ENCODE results near the gene FAM83D. TPM values are rescaled to one million over a fixed set of nuclear protein-coding genes. Genes with fewer than 3 reads are reported as not detected.

FAM83D gene
- polyA plus RNA-seq, 4 donors: 13.2 to 15.2 (median 13.7) TPM

- DNase-seq (ENCODE audit: low read depth in 4 of 4, low spot score in 3 of 4): no peak
Observed at GRCh38 chr20:38894091-38894847, 31.9 kb upstream of the FAM83D start.

DNA sequence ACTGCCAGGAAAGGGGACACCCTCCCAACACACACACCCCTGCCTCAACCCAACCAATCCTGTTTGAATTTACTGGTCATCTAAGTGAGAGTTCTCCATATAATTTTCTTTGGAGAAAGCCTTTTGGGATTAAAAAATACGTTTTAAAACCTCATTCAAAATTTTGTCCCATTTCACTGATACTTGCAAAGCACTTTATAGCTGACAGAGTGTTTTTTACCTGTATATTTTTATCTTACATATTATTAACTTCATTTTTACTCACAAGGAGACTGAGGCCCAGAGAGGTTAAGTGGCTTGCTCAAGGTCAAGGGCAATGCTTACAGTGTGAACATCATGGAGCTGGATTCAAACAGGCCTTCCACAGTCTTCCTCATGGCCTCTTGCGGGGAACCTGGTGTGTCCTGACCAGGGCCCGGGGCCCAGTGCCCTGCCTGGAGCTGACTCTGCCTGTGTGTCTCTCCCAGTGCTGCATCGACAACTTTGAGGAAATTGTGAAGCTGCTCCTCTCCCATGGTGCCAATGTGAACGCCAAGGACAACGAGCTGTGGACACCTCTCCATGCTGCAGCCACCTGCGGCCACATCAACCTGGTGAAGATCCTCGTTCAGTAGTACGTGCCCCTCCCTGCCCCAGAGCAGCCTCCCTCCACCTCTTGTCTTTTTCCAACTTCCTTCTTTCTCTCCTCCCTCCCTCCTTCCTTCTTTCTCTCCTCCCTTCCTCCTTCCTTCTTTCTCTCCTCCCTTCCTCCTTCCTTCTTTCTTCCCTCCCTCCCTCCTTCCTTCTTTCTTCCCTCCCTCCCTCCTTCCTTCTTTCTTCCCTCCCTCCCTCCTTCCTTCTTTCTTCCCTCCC lies 30.9 kb upstream of the FAM83D start:
- no peak for DNase-seq (ENCODE audit: low read depth in 4 of 4, low spot score in 3 of 4)

- DNase-seq (ENCODE audit: low read depth in 4 of 4, low spot score in 3 of 4): no peak
Observed at GRCh38 chr20:38896009-38896594, 30.1 kb upstream of the FAM83D start.

DNA sequence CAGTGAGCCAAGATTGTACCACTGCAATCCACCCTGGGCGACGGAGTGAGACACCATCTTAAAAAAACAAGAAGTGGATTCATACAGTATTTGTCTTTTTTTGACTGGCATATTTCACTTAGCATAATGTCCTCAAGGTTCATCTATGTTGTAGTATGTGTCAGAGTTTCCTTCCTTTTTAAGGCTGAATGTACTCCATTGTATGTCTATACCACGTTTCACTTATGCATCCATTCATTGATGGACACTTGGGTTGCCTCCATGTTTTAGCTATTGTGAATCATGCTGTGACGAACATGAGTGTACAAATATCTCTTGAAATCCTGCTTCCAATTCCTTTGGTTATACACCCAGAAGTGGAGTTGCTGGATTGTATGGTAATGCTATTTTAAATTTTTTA lies 28.9 kb upstream of the FAM83D start:
- DNase-seq (ENCODE audit: low read depth in 4 of 4, low spot score in 3 of 4): no peak

DNA sequence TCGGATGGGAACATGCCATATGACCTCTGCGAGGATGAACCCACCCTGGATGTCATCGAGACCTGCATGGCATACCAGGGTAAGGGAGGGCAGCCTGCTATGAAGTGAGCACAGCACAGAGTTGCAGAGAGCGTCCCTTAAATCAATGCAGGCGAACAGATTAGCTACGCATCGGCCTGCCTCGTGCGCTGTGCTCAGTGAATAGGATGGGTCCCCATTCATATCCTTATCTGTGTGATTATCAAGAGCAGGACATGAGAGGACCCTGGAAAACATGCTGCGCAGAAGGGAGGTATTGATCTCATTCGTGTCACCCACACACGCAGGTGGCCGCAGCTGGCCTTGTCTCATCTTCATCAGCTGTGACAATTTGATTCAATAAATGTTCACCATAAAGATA lies 25.6 kb upstream of the FAM83D start:
- no peak for DNase-seq (ENCODE audit: low read depth in 4 of 4, low spot score in 3 of 4)

GRCh38 chr20:38902601-38903000 lies 23.6 kb upstream of the FAM83D start:
- DNase-seq (ENCODE audit: low read depth in 4 of 4, low spot score in 3 of 4): no peak

GRCh38 chr20:38903335-38903734 lies 22.9 kb upstream of the FAM83D start:
- DNase-seq (ENCODE audit: low read depth in 4 of 4, low spot score in 3 of 4): no peak

- DNase-seq (ENCODE audit: low read depth in 4 of 4, low spot score in 3 of 4): no peak
Observed at GRCh38 chr20:38905375-38905774, 20.8 kb upstream of the FAM83D start.

- no peak for DNase-seq (ENCODE audit: low read depth in 4 of 4, low spot score in 3 of 4)
Observed at GRCh38 chr20:38907918-38908677, 18.1 kb upstream of the FAM83D start.

DNA sequence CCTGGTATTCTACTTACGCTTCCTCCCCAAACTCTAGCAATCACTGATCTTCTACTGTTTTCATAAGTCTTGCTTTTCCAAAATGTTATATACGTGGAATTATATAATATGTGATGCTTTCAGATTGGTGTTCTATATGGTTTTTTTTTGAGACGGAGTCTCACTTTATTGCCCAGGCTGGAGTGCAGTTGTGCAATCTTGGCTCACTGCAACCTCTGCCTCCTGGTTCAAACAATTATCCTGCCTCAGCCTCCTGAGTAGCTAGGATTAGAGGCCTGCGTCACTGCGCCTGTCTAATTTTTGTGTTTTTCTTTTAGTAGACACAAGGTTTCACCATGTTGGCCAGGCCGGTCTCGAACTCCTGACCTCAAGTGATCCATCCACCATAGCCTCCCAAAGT lies 10.9 kb upstream of the FAM83D start:
- DNase-seq (ENCODE audit: low read depth in 4 of 4, low spot score in 3 of 4): no peak

GRCh38 chr20:38917657-38918056 lies 8.6 kb upstream of the FAM83D start:
- DNase-seq (ENCODE audit: low read depth in 4 of 4, low spot score in 3 of 4): no peak

DNA sequence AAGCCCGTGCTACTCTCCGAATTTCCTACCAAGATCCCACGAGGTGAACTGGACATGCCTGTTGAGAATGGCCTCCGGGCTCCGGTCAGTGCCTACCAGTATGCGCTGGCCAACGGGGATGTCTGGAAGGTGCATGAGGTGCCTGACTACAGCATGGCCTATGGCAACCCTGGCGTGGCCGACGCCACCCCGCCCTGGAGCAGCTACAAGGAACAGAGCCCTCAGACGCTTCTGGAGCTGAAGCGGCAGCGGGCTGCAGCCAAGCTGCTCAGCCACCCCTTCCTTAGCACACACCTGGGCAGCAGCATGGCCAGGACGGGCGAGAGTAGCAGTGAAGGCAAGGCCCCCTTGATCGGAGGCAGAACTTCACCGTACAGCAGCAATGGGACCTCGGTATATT lies 8.0 kb upstream of the FAM83D start:
- DNase-seq (ENCODE audit: low read depth in 4 of 4, low spot score in 3 of 4): no peak

- DNase-seq (ENCODE audit: low read depth in 4 of 4, low spot score in 3 of 4): no peak
Observed at GRCh38 chr20:38919683-38920082, 6.5 kb upstream of the FAM83D start.

DNA sequence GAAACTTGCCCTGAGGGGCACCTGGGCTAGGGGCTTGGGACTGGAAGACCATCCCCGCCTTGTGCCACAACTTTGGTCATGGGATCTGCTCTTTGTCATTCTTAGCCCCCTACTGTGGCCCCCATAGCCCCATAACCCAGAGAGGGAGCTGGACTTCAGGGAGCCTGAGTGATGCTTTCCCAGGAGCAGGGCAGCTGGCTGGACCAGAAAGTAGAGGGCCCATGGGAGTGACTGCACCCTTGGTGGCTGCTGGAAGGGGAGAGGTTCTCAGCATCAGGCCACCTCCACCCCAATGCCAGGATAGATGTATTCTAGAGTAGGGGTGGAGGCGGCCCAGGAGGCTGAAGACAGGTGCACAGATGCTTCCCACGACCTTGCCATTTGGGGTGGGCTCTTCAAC lies 5.8 kb upstream of the FAM83D start:
- no peak for DNase-seq (ENCODE audit: low read depth in 4 of 4, low spot score in 3 of 4)

GRCh38 chr20:38920851-38921250 lies 5.4 kb upstream of the FAM83D start:
- DNase-seq (ENCODE audit: low read depth in 4 of 4, low spot score in 3 of 4): no peak

DNA sequence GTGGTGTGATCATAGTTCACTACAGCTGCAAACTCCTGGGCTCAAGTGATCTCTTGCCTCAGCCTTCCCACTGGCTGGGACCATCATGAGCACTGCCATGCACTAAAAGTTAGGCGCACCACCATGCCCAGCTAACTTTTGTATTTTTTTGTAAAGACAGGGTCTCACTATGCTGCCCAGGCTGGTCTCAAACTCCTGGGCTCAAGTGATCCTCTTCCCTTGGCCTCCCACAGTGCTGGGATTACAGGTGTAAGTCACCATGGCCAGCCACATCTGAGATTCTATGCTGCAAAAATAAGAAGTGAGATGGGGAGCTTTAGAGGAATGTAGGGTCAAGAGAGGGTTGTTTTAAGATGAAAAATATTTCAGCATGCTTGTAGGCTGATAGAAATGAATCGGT lies 1.5 kb upstream of the FAM83D start:
- DNase-seq (ENCODE audit: low read depth in 4 of 4, low spot score in 3 of 4): no peak

GRCh38 chr20:38926934-38927616 lies 858 bp downstream of the FAM83D start:
- no peak for DNase-seq (ENCODE audit: low read depth in 4 of 4, low spot score in 3 of 4)

DNA sequence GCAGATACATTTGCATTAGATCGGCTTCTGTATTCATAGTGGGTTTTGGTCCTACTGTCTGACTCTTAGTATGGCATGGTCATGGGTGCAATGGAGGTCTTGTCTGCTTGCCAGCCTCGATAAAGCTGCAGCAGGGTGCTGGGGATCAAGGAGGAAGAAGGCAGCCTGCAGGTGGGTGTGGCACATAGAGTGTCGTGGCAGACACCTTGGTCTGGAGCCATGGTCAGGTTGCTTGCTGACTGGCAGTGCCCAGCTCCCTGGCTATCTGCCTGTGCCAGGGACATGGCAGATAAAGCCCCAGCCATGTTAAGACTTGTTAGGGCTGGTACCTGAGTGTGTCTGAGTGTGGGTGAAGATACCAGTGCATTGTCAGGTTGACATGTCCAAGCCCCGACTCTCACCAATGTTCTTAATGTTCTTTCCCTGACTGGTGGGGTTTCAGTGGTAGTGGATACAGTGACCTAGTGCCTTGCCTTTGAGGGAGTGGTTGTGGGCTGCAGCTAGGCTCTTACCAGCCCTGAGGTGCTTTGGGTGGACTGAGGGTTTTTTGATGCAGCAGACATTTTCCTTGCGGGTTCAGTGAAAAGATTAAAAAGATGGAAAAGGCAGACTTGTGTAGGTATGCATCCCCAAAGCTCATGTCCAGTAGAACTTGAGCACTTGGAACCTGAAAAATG lies 1.8 kb downstream of the FAM83D start:
- DNase-seq (ENCODE audit: low read depth in 4 of 4, low spot score in 3 of 4): no peak

- no peak for DNase-seq (ENCODE audit: low read depth in 4 of 4, low spot score in 3 of 4)
Observed at GRCh38 chr20:38930242-38930569, 4.0 kb downstream of the FAM83D start.

DNA sequence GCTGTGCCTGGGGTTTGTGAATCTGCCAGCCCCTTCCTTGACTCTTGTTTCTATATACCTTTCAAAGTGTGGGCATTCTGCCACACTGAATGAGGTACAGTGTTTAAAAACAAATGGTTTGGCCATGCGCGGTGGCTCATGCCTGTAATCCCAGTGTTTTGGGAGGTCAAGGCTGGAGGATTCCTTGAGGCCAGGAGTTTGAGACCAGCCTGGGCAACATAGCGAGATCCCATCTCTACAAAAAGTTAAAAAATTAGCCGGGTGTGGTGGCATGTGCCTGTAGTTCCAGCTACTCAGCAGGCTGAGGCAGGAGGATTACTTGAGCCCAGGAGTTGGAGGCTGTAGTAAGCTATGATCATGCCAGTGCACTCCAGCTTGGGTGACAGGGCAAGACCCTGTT lies 5.8 kb downstream of the FAM83D start:
- no peak for DNase-seq (ENCODE audit: low read depth in 4 of 4, low spot score in 3 of 4)
